ENCODE data around the gene DPP4. TPM values are rescaled to one million over a fixed set of nuclear protein-coding genes. Genes with fewer than 3 reads are reported as not detected.

Gene DPP4
- total RNA-seq, 1 experiment from 2014 or later: 2.8 TPM

DNA sequence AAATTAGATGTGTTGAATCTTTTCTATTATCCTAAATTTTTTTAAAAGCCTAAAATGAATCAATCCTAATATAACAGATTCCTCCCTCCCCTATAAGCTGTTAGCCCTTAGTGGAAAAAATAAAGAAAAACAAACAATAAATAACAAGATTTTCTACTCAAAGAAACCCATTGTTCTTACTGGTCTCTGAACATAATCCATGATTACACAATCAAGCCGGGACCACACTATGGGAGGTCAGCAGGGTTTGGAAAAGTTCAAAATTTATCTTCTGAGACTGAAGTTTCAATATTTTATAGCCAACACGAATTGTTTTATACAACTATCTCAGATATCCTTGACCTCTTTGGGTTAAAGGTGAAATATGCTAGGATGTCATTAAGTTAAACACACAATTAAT is 57.9 kb downstream of the DPP4 start:
- Mint-ChIP-seq H3K27me3 (ENCODE audit: low read depth) (no peaks in the 10 kb centered on the region), H3K36me3 (ENCODE audit: insufficient read depth in 1 of 3, low read depth in 3 of 3) (no peaks in the 10 kb centered on the region), H3K27ac (no peak overlapping the region), H3K4me1 (peaks cover 8 to 16% of the 10 kb centered on the region in 2 experiments), H3K4me3 (no peak overlapping the region), H3K9me3 (no peaks in the 10 kb centered on the region)
- Histone ChIP-seq H2AFZ (ENCODE audit: low read length) (no peak overlapping the region), H3K79me1 (ENCODE audit: insufficient read depth, low read depth, low read length, poor library complexity, severe bottlenecking) (no peaks in the 10 kb centered on the region), H3K79me2 (ENCODE audit: insufficient read depth, low read length) (no peaks in the 10 kb centered on the region), H2BK15ac (ENCODE audit: low read depth, low read length) (no peak overlapping the region), H2AK5ac (ENCODE audit: insufficient read length, low read length) (no peak overlapping the region), H3T11ph (ENCODE audit: low read length) (no peak overlapping the region), H2BK12ac (ENCODE audit: insufficient read length, low read depth, low read length) (no peak overlapping the region), H3K4ac (ENCODE audit: low read depth, low read length) (no peak overlapping the region), H3K27me3 (ENCODE audit: insufficient read depth, low read length) (no peaks in the 10 kb centered on the region), H3K9ac (ENCODE audit: extremely low read depth, insufficient read length, low read length) (no peak overlapping the region), H3K4me1 (ENCODE audit: insufficient read depth, low read length) (peaks cover 3% of the 10 kb centered on the region; the same call in 1 of the 2 replicates), H4K8ac (replicated peaks; ENCODE audit: insufficient read length, low read depth, low read length) (no peak overlapping the region), H3K56ac (ENCODE audit: insufficient read length, low read depth, low read length) (no peak overlapping the region), H3K18ac (ENCODE audit: insufficient read length, low read depth, low read length) (no peak overlapping the region), H3K27ac (ENCODE audit: insufficient read length, low read depth, low read length) (no peak overlapping the region), H2BK120ac (ENCODE audit: low read depth, low read length, poor library complexity, severe bottlenecking) (no peak overlapping the region), H3K23me2 (ENCODE audit: insufficient read length, low read depth, low read length, poor library complexity, severe bottlenecking) (no peaks in the 10 kb centered on the region), H3K14ac (ENCODE audit: insufficient read depth, low read length) (no peak overlapping the region), H4K91ac (ENCODE audit: insufficient read length, low read depth, low read length) (no peak overlapping the region), H4K20me1 (ENCODE audit: control insufficient read depth, insufficient read depth, insufficient read length) (no peaks in the 10 kb centered on the region), H3K9me3 (ENCODE audit: control insufficient read depth, low read depth, low read length) (no peaks in the 10 kb centered on the region), H2BK20ac (ENCODE audit: low read depth, low read length, poor library complexity, severe bottlenecking) (no peak overlapping the region), H3K4me2 (ENCODE audit: insufficient read depth, insufficient read length, low read length) (no peak overlapping the region), H2BK5ac (ENCODE audit: insufficient read length, low read length) (no peak overlapping the region), H4K5ac (ENCODE audit: insufficient read length, low read depth, low read length) (no peak overlapping the region), H3K23ac (ENCODE audit: insufficient read length, low read depth, low read length) (no peak overlapping the region)
- no peak for TF ChIP-seq CTCF (conservative IDR thresholded peaks at IDR 0.05)
- WGBS (ENCODE audit: extremely low coverage, insufficient read length, low lambda C conversion rate): no CpG with 5 or more reads among the region's 2 CpGs
- DNase-seq: no peak

All from H9 (cell line).